B cell (primary cell): ENCODE results near the gene SLAMF6.

Experiments used
- CTCF ChIP-seq: fragments of 200-600 bp; IDR thresholded peaks from one replicate; pipeline ENCODE4 v1.8.0; 2022; ENCODE audit warnings: antibody characterized with exemption, mild to moderate bottlenecking
- EZH2 ChIP-seq: IDR thresholded peaks from 2 replicates; pipeline ENCODE4 v1.6.1; 2012; ENCODE audit warnings: borderline replicate concordance, low read depth, mild to moderate bottlenecking, moderate library complexity, low read length; ENCODE audit not compliant: insufficient read depth, poor library complexity, severe bottlenecking

GRCh38 chr1:160446945-160447600 lies 76.0 kb downstream of the SLAMF6 start:
- TF ChIP-seq CTCF (no peak), EZH2 (no peak)
